PC-9 (cell line): ENCODE data around the gene LGR6.

Experiments
- EZH2 ChIP-seq: fragments of 200-600 bp; sonication (generic); IDR thresholded peaks from 2 replicates; pipeline ENCODE4 v1.8.0; 2017; ENCODE audit warnings: antibody characterized with exemption, low read depth
- TF ChIP-seq, protein P1 (sequence below): fragments of 200-600 bp; sonication (generic); conservative IDR thresholded peaks from 2 replicates; pipeline ENCODE4 v1.6.1; 2017; ENCODE audit warnings: mixed run types, antibody characterized with exemption, mild to moderate bottlenecking, moderate library complexity

DNA sequence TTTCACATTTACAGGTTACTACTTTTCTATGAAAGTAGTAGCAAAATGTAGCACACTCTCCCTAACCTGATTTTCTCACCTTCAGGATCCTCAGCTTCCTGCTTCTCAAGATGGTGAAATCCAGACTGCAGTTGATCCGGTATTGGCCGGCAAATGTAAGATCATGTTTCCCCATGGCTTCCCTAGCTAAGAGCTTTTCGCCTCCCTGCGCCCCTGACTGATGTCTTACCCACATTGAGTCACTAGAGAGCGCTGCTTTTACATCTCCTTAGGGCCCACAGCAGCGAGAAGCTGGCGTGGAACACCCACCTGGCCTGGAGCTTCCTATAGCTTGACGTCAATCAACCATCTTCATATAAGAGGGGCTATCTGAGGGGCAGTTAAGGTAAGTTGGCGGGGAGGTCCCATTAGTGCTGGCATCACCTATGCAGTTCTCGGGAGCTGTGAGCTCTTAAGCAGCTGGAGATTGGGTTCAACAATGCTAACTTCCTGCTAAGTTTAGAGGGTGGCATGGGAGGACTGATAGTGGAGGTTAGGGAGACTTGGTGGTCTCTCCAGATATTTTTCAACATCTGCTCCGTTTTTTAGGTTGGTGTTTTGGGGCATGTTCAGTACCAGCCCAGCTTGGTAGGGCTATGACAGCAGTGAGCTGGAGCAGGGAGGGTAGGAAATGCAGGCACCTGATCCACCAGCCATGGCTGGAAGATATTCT, 38.7 kb upstream of the LGR6 start:
- TF ChIP-seq, protein P1, sequence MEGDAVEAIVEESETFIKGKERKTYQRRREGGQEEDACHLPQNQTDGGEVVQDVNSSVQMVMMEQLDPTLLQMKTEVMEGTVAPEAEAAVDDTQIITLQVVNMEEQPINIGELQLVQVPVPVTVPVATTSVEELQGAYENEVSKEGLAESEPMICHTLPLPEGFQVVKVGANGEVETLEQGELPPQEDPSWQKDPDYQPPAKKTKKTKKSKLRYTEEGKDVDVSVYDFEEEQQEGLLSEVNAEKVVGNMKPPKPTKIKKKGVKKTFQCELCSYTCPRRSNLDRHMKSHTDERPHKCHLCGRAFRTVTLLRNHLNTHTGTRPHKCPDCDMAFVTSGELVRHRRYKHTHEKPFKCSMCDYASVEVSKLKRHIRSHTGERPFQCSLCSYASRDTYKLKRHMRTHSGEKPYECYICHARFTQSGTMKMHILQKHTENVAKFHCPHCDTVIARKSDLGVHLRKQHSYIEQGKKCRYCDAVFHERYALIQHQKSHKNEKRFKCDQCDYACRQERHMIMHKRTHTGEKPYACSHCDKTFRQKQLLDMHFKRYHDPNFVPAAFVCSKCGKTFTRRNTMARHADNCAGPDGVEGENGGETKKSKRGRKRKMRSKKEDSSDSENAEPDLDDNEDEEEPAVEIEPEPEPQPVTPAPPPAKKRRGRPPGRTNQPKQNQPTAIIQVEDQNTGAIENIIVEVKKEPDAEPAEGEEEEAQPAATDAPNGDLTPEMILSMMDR, result peak; percentile 54; the same call in 1 of the 2 replicates
- no peak for TF ChIP-seq EZH2
